Measurements from ENCODE around the gene THRB.
"Not testable (repeated sequence)": the region's sequence is repeated elsewhere in the genome, so short reads cannot be mapped to it uniquely, and the experiment has no call there.

Gene THRB

GRCh38 chr3:24443476-24443875, 51.2 kb downstream of the THRB start:
- no peak overlapping the region for H3K4me3 ChIP-seq (ENCODE audit: low read length)
- H3K9me3 ChIP-seq (ENCODE audit: low read length): no peaks in the 10 kb centered on the region
- H2AFZ ChIP-seq (ENCODE audit: low read depth, low read length): no peak overlapping the region
- no peaks in the 10 kb centered on the region for H3K4me1 ChIP-seq (ENCODE audit: insufficient read depth, low read length)
- H3K27me3 ChIP-seq (ENCODE audit: insufficient read depth, low read length): no peaks in the 10 kb centered on the region
- H3K36me3 ChIP-seq (ENCODE audit: insufficient read depth, low read length): no peaks in the 10 kb centered on the region

GRCh38 chr3:24440760-24441464, 53.7 kb downstream of the THRB start:
- no peaks in the 10 kb centered on the region for H3K36me3 ChIP-seq (ENCODE audit: insufficient read depth, low read length)
- no peak overlapping the region for H2AFZ ChIP-seq (ENCODE audit: low read depth, low read length)
- no peaks in the 10 kb centered on the region for H3K9me3 ChIP-seq (ENCODE audit: low read length)
- H3K4me3 ChIP-seq (ENCODE audit: low read length): no peak overlapping the region
- no peaks in the 10 kb centered on the region for H3K4me1 ChIP-seq (ENCODE audit: insufficient read depth, low read length)
- H3K27me3 ChIP-seq (ENCODE audit: insufficient read depth, low read length): no peaks in the 10 kb centered on the region

GRCh38 chr3:24439021-24439420, 55.6 kb downstream of the THRB start:
- H3K4me1 ChIP-seq (ENCODE audit: insufficient read depth, low read length): no peaks in the 10 kb centered on the region

DNA sequence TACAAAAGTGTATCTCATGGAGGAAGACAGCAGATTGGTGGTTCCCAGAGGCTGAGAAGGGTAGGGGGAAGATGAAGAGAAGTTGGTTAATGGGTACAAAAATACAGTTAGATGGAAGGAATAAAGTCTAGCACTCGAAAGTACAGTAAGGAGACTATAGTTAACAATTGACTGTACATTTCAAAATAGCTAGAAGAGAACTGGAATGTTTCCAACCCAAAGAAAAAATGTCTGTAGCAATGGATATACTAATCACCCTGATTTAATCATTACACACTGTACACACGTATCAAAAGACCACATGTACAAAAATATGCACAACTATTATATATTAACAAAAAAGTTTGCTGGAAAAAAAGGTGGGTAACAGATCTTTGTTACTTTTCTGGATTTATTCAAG, 57.3 kb downstream of the THRB start:
- Histone ChIP-seq H3K9me3 (ENCODE audit: low read length) (no peaks in the 10 kb centered on the region), H2AFZ (ENCODE audit: low read depth, low read length) (no peak overlapping the region), H3K27me3 (ENCODE audit: insufficient read depth, low read length) (no peaks in the 10 kb centered on the region), H3K36me3 (ENCODE audit: insufficient read depth, low read length) (no peaks in the 10 kb centered on the region), H3K4me1 (ENCODE audit: insufficient read depth, low read length) (no peaks in the 10 kb centered on the region), H3K4me3 (ENCODE audit: low read length) (no peak overlapping the region)

More at GRCh38 chr3:24439021-24439420, 55.6 kb downstream of the THRB start:
- H3K27me3 ChIP-seq (ENCODE audit: insufficient read depth, low read length): no peaks in the 10 kb centered on the region
- no peaks in the 10 kb centered on the region for H3K9me3 ChIP-seq (ENCODE audit: low read length)
- H3K4me3 ChIP-seq (ENCODE audit: low read length): no peak overlapping the region
- H2AFZ ChIP-seq (ENCODE audit: low read depth, low read length): no peak overlapping the region
- H3K36me3 ChIP-seq (ENCODE audit: insufficient read depth, low read length): no peaks in the 10 kb centered on the region

DNA sequence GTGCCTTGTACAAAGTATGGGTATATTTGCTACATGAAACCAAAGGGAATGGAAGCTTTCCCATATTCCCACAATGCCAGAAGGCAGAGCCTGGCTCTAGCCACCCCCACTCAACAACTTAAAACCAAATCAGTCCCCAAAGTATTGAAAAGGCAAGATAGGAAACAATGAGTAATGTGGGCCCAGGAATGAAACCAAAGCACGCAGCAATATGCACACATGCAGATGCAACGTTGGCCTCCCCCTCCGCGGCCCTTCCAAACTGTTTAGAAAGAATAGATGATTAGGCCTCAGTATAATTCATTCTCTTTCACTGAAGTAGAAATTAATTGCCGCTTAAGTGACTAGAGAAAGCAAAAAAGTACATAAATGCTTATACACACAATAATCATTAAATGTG, 59.1 kb downstream of the THRB start:
- H3K27me3 ChIP-seq (ENCODE audit: insufficient read depth, low read length): no peaks in the 10 kb centered on the region

DNA sequence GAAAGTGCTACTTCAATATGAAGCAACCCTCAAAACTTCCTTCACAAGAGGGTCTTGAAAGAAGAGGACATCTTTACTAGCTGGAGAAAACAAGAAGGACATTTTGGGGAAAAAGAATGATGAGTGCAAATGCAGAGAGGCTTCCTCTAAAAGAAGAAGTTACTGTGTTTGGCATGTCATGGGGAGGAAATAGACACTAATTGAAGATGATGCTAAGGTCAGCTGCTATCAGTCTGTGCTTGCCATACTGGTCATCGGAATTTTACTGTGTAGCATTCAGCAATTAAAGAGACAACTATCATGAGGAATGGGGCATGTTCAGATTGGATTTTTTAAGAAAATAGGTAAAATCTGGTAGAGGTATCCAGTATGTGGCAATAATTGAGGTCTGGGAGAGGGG, 60.0 kb downstream of the THRB start:
- Histone ChIP-seq H3K4me3 (ENCODE audit: low read length) (no peak overlapping the region), H3K4me1 (ENCODE audit: insufficient read depth, low read length) (no peaks in the 10 kb centered on the region), H3K36me3 (ENCODE audit: insufficient read depth, low read length) (no peaks in the 10 kb centered on the region), H2AFZ (ENCODE audit: low read depth, low read length) (no peak overlapping the region), H3K27me3 (ENCODE audit: insufficient read depth, low read length) (no peaks in the 10 kb centered on the region), H3K9me3 (ENCODE audit: low read length) (no peaks in the 10 kb centered on the region)

More for the DNA sequence above, 59.1 kb downstream of the THRB start:
- no peak overlapping the region for H3K4me3 ChIP-seq (ENCODE audit: low read length)
- no peaks in the 10 kb centered on the region for H3K4me1 ChIP-seq (ENCODE audit: insufficient read depth, low read length)
- no peaks in the 10 kb centered on the region for H3K9me3 ChIP-seq (ENCODE audit: low read length)
- H3K36me3 ChIP-seq (ENCODE audit: insufficient read depth, low read length): no peaks in the 10 kb centered on the region
- no peak overlapping the region for H2AFZ ChIP-seq (ENCODE audit: low read depth, low read length)

DNA sequence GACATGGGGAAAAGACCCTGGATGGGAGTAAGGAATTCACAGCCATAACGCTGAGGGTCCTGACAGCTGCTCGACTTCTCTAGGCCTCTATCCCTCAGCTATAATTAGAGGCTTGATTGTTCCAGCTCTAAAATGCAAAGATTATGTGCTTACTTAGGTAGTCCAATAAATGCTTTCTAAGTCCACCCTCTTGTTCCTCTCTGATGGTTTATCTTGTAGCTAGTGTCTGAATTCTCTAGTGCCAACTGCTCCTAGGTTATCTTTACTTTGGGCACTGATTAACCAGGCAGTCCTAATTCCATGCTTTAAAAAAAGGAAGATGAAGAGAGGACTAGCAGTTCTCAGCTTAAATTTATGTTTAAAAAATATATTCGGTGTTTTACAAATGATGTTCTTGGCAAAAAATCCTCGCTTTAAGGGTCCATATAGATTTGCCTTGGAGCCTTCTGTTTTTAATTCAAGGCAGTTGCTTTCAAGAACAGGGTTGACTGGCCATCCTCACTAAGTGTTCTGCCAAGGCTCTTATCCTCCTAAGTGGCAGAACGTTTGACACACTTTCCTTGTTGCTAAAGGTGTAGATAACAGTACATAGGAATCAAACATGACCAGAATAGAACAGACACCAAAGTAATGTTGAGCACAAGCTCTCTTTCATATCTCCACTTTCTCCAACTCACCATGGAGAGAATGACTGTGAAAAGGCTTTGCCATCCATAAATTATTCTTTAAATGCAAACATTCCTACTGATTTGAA, 60.6 kb downstream of the THRB start:
- Histone ChIP-seq H3K4me3 (ENCODE audit: low read length) (no peak overlapping the region), H3K27me3 (ENCODE audit: insufficient read depth, low read length) (no peaks in the 10 kb centered on the region), H3K36me3 (ENCODE audit: insufficient read depth, low read length) (no peaks in the 10 kb centered on the region), H2AFZ (ENCODE audit: low read depth, low read length) (no peak overlapping the region), H3K4me1 (ENCODE audit: insufficient read depth, low read length) (no peaks in the 10 kb centered on the region), H3K9me3 (ENCODE audit: low read length) (no peaks in the 10 kb centered on the region)

GRCh38 chr3:24432989-24433388, 61.7 kb downstream of the THRB start:
- H2AFZ ChIP-seq (ENCODE audit: low read depth, low read length): no peak overlapping the region
- H3K27me3 ChIP-seq (ENCODE audit: insufficient read depth, low read length): no peaks in the 10 kb centered on the region
- no peaks in the 10 kb centered on the region for H3K4me1 ChIP-seq (ENCODE audit: insufficient read depth, low read length)
- no peaks in the 10 kb centered on the region for H3K9me3 ChIP-seq (ENCODE audit: low read length)
- no peaks in the 10 kb centered on the region for H3K36me3 ChIP-seq (ENCODE audit: insufficient read depth, low read length)
- H3K4me3 ChIP-seq (ENCODE audit: low read length): no peak overlapping the region

DNA sequence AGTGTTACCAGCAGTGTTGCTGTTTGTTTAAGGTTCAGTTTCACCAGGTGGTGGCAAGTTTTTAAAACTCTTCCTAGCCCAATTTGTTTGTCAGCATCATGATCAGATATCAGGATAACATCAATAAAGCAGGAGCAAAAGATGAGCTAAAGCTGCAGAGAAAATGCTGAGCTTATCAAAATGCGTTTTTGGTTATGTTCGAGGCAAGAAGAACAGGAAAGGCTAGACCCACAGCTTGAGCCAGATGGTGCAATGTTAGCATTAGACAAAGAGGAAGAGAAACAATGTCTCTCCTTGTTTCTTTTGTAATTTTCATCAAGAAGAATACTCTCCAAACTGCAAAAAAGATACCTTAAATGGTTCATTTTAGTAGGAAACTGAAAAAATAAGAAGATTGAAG, 66.2 kb downstream of the THRB start:
- Histone ChIP-seq H3K4me1 (ENCODE audit: insufficient read depth, low read length) (peaks cover 6% of the 10 kb centered on the region), H3K4me3 (ENCODE audit: low read length) (no peak overlapping the region), H3K36me3 (ENCODE audit: insufficient read depth, low read length) (no peaks in the 10 kb centered on the region), H3K9me3 (ENCODE audit: low read length) (no peaks in the 10 kb centered on the region), H3K27me3 (ENCODE audit: insufficient read depth, low read length) (no peaks in the 10 kb centered on the region), H2AFZ (ENCODE audit: low read depth, low read length) (no peak overlapping the region)

DNA sequence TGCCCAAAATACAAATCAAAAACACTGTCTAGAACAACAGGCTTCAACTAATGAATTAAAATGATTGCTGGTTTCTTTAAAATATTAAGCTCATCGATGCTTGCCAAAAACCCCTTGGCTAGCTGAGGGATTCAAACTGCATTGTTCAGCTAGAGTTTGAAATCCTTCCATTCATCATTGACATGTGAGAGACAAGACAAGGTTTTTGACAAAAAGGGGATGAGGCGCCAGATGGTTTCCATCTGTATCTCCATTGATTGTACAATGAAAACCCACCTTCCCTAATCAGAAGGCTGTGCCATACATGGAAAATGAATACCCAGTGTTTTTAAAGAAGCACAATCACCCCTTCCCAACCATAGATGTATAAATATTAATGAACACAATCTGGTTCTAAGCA, 67.8 kb downstream of the THRB start:
- Histone ChIP-seq H3K27me3 (ENCODE audit: insufficient read depth, low read length) (no peaks in the 10 kb centered on the region), H3K4me1 (ENCODE audit: insufficient read depth, low read length) (peaks cover 6% of the 10 kb centered on the region), H3K4me3 (ENCODE audit: low read length) (no peak overlapping the region), H3K9me3 (ENCODE audit: low read length) (no peaks in the 10 kb centered on the region), H2AFZ (ENCODE audit: low read depth, low read length) (no peak overlapping the region), H3K36me3 (ENCODE audit: insufficient read depth, low read length) (no peaks in the 10 kb centered on the region)

GRCh38 chr3:24420829-24421228, 73.8 kb downstream of the THRB start:
- H2AFZ ChIP-seq (ENCODE audit: low read depth, low read length); H3K9me3 ChIP-seq (ENCODE audit: low read length); H3K4me1 ChIP-seq (ENCODE audit: insufficient read depth, low read length); H3K4me3 ChIP-seq (ENCODE audit: low read length); H3K36me3 ChIP-seq (ENCODE audit: insufficient read depth, low read length); H3K27me3 ChIP-seq (ENCODE audit: insufficient read depth, low read length): not testable (repeated sequence)

DNA sequence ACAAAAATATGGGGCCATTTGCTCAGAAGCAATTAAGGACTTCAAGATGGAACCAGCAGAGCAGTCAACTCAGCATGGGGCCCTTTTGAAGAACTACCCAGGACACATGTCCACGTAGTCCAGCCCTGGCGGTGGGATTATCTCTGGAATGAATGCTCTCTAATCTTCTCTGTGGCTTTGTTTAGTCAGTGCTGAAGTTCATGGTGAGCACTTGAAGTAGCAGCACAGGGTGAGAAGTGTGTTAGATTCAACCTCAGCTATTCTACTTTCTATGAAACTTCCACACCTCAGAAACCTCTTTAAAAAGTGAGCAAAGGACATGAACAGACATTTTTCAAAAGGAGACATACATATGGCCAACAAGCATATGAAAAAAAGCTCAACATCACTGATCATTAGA, 74.4 kb downstream of the THRB start:
- Histone ChIP-seq H3K9me3 (ENCODE audit: low read length) (no peaks in the 10 kb centered on the region), H3K27me3 (ENCODE audit: insufficient read depth, low read length) (no peaks in the 10 kb centered on the region), H3K4me1 (ENCODE audit: insufficient read depth, low read length) (no peaks in the 10 kb centered on the region), H3K36me3 (ENCODE audit: insufficient read depth, low read length) (no peaks in the 10 kb centered on the region), H3K4me3 (ENCODE audit: low read length) (no peak overlapping the region), H2AFZ (ENCODE audit: low read depth, low read length) (no peak overlapping the region)

- H3K36me3 ChIP-seq (ENCODE audit: insufficient read depth, low read length): no peaks in the 10 kb centered on the region
- no peak overlapping the region for H2AFZ ChIP-seq (ENCODE audit: low read depth, low read length)
- no peak overlapping the region for H3K4me3 ChIP-seq (ENCODE audit: low read length)
- no peaks in the 10 kb centered on the region for H3K4me1 ChIP-seq (ENCODE audit: insufficient read depth, low read length)
- no peaks in the 10 kb centered on the region for H3K27me3 ChIP-seq (ENCODE audit: insufficient read depth, low read length)
- H3K9me3 ChIP-seq (ENCODE audit: low read length): no peaks in the 10 kb centered on the region
Measured at GRCh38 chr3:24419067-24419791, 75.4 kb downstream of the THRB start.

Data from neuron (in vitro differentiated cells).